ENCODE results near the gene PCLO.

Gene PCLO

GRCh38 chr7:83190659-83191389, 28.1 kb upstream of the PCLO start:
- H3K9ac ChIP-seq (ENCODE audit: insufficient read length, low read depth): no peak overlapping the region
- H3K27me3 ChIP-seq (ENCODE audit: insufficient read depth, insufficient read length): no peaks in the 10 kb centered on the region
- DNase-seq (ENCODE audit: low read depth, low spot score): no peak
- no peak overlapping the region for H3K4me3 ChIP-seq (ENCODE audit: insufficient read length, low read depth)
- TF ChIP-seq ZNF274 (IDR thresholded peaks at IDR 0.05; ENCODE audit: low read depth, low read length) (no peak), SUZ12 (IDR thresholded peaks at IDR 0.05; ENCODE audit: extremely low read depth, insufficient read depth, insufficient read length) (no peak), YY1 (IDR thresholded peaks at IDR 0.05; ENCODE audit: insufficient read depth, insufficient read length) (no peak)
- no peaks in the 10 kb centered on the region for H3K4me1 ChIP-seq (ENCODE audit: insufficient read depth, insufficient read length)
- H3K9me3 ChIP-seq (ENCODE audit: insufficient read depth, low read length): no peaks in the 10 kb centered on the region
- H3K36me3 ChIP-seq (ENCODE audit: insufficient read depth, insufficient read length, low read length): no peaks in the 10 kb centered on the region

GRCh38 chr7:83178796-83179195, 16.1 kb upstream of the PCLO start:
- Histone ChIP-seq H3K4me1 (ENCODE audit: insufficient read depth, insufficient read length) (no peaks in the 10 kb centered on the region), H3K9ac (ENCODE audit: insufficient read length, low read depth) (no peak overlapping the region), H3K27me3 (ENCODE audit: insufficient read depth, insufficient read length) (no peaks in the 10 kb centered on the region), H3K4me3 (ENCODE audit: insufficient read length, low read depth) (no peak overlapping the region), H3K9me3 (ENCODE audit: insufficient read depth, low read length) (no peaks in the 10 kb centered on the region; the same call in 1 of the 2 replicates), H3K36me3 (ENCODE audit: insufficient read depth, insufficient read length, low read length) (no peaks in the 10 kb centered on the region)
- DNase-seq (ENCODE audit: low read depth, low spot score): no peak
- TF ChIP-seq YY1 (IDR thresholded peaks at IDR 0.05; ENCODE audit: insufficient read depth, insufficient read length) (no peak), ZNF274 (IDR thresholded peaks at IDR 0.05; ENCODE audit: low read depth, low read length) (no peak), SUZ12 (IDR thresholded peaks at IDR 0.05; ENCODE audit: extremely low read depth, insufficient read depth, insufficient read length) (no peak)

- H3K27me3 ChIP-seq (ENCODE audit: insufficient read depth, insufficient read length): no peaks in the 10 kb centered on the region
- H3K4me3 ChIP-seq (ENCODE audit: insufficient read length, low read depth): no peak overlapping the region
- no peak for TF ChIP-seq SUZ12 (IDR thresholded peaks at IDR 0.05; ENCODE audit: extremely low read depth, insufficient read depth, insufficient read length)
- TF ChIP-seq ZNF274 (IDR thresholded peaks at IDR 0.05; ENCODE audit: low read depth, low read length): no peak
- no peak for TF ChIP-seq YY1 (IDR thresholded peaks at IDR 0.05; ENCODE audit: insufficient read depth, insufficient read length)
- H3K4me1 ChIP-seq (ENCODE audit: insufficient read depth, insufficient read length): no peaks in the 10 kb centered on the region
- no peak for DNase-seq (ENCODE audit: low read depth, low spot score)
- H3K36me3 ChIP-seq (ENCODE audit: insufficient read depth, insufficient read length, low read length): no peaks in the 10 kb centered on the region
- no peak overlapping the region for H3K9ac ChIP-seq (ENCODE audit: insufficient read length, low read depth)
- H3K9me3 ChIP-seq (ENCODE audit: insufficient read depth, low read length): no peaks in the 10 kb centered on the region
Measured at GRCh38 chr7:83178066-83178465, 15.4 kb upstream of the PCLO start.

GRCh38 chr7:83173664-83174063, 11.0 kb upstream of the PCLO start:
- no peak for TF ChIP-seq ZNF274 (IDR thresholded peaks at IDR 0.05; ENCODE audit: low read depth, low read length)
- no peak for TF ChIP-seq SUZ12 (IDR thresholded peaks at IDR 0.05; ENCODE audit: extremely low read depth, insufficient read depth, insufficient read length)
- TF ChIP-seq YY1 (IDR thresholded peaks at IDR 0.05; ENCODE audit: insufficient read depth, insufficient read length): no peak
- H3K9ac ChIP-seq (ENCODE audit: insufficient read length, low read depth): no peak overlapping the region
- no peak for DNase-seq (ENCODE audit: low read depth, low spot score)
- H3K27me3 ChIP-seq (ENCODE audit: insufficient read depth, insufficient read length): no peaks in the 10 kb centered on the region
- no peaks in the 10 kb centered on the region for H3K9me3 ChIP-seq (ENCODE audit: insufficient read depth, low read length)
- H3K4me1 ChIP-seq (ENCODE audit: insufficient read depth, insufficient read length): no peaks in the 10 kb centered on the region
- no peak overlapping the region for H3K4me3 ChIP-seq (ENCODE audit: insufficient read length, low read depth)
- H3K36me3 ChIP-seq (ENCODE audit: insufficient read depth, insufficient read length, low read length): no peaks in the 10 kb centered on the region

GRCh38 chr7:83166781-83167180, 4.1 kb upstream of the PCLO start:
- DNase-seq (ENCODE audit: low read depth, low spot score): no peak
- Histone ChIP-seq H3K27me3 (ENCODE audit: insufficient read depth, insufficient read length) (peaks cover 5% of the 10 kb centered on the region), H3K4me3 (ENCODE audit: insufficient read length, low read depth) (no peak overlapping the region), H3K9me3 (ENCODE audit: insufficient read depth, low read length) (no peaks in the 10 kb centered on the region), H3K9ac (ENCODE audit: insufficient read length, low read depth) (no peak overlapping the region), H3K4me1 (ENCODE audit: insufficient read depth, insufficient read length) (no peaks in the 10 kb centered on the region), H3K36me3 (ENCODE audit: insufficient read depth, insufficient read length, low read length) (no peaks in the 10 kb centered on the region)
- TF ChIP-seq SUZ12 (IDR thresholded peaks at IDR 0.05; ENCODE audit: extremely low read depth, insufficient read depth, insufficient read length) (no peak), YY1 (IDR thresholded peaks at IDR 0.05; ENCODE audit: insufficient read depth, insufficient read length) (no peak), ZNF274 (IDR thresholded peaks at IDR 0.05; ENCODE audit: low read depth, low read length) (no peak)

- TF ChIP-seq ZNF274 (IDR thresholded peaks at IDR 0.05; ENCODE audit: low read depth, low read length) (no peak), SUZ12 (IDR thresholded peaks at IDR 0.05; ENCODE audit: extremely low read depth, insufficient read depth, insufficient read length) (no peak), YY1 (IDR thresholded peaks at IDR 0.05; ENCODE audit: insufficient read depth, insufficient read length) (no peak)
- DNase-seq (ENCODE audit: low read depth, low spot score): no peak
- Histone ChIP-seq H3K4me1 (ENCODE audit: insufficient read depth, insufficient read length) (no peaks in the 10 kb centered on the region), H3K27me3 (ENCODE audit: insufficient read depth, insufficient read length) (peaks cover 7% of the 10 kb centered on the region), H3K9ac (ENCODE audit: insufficient read length, low read depth) (peak overlapping the region; percentile 72), H3K36me3 (ENCODE audit: insufficient read depth, insufficient read length, low read length) (no peaks in the 10 kb centered on the region), H3K9me3 (ENCODE audit: insufficient read depth, low read length) (no peaks in the 10 kb centered on the region), H3K4me3 (ENCODE audit: insufficient read length, low read depth) (peak overlapping the region; percentile 64)
Measured at GRCh38 chr7:83161899-83162401, 734 bp downstream of the PCLO start.

- TF ChIP-seq SUZ12 (IDR thresholded peaks at IDR 0.05; ENCODE audit: extremely low read depth, insufficient read depth, insufficient read length) (no peak), ZNF274 (IDR thresholded peaks at IDR 0.05; ENCODE audit: low read depth, low read length) (no peak), YY1 (IDR thresholded peaks at IDR 0.05; ENCODE audit: insufficient read depth, insufficient read length) (no peak)
- H3K4me3 ChIP-seq (ENCODE audit: insufficient read length, low read depth): no peak overlapping the region
Measured at GRCh38 chr7:83161186-83161585, 1.5 kb downstream of the PCLO start.

More at GRCh38 chr7:83161186-83161585, 1.5 kb downstream of the PCLO start:
- Histone ChIP-seq H3K9ac (ENCODE audit: insufficient read length, low read depth) (no peak overlapping the region), H3K36me3 (ENCODE audit: insufficient read depth, insufficient read length, low read length) (no peaks in the 10 kb centered on the region), H3K9me3 (ENCODE audit: insufficient read depth, low read length) (no peaks in the 10 kb centered on the region), H3K27me3 (ENCODE audit: insufficient read depth, insufficient read length) (peaks cover 7% of the 10 kb centered on the region), H3K4me1 (ENCODE audit: insufficient read depth, insufficient read length) (no peaks in the 10 kb centered on the region)
- DNase-seq (ENCODE audit: low read depth, low spot score): no peak

Measured in NT2/D1 (cell line).